ENCODE results near the gene TRIM68. TPM values are rescaled to one million over a fixed set of nuclear protein-coding genes. Genes with fewer than 3 reads are reported as not detected.

Gene TRIM68
- total RNA-seq, 1 donor from 2014 or later: 7.9 TPM

- H3K4me3 ChIP-seq (ENCODE audit: low read depth, low read length): no peak overlapping the region
- TF ChIP-seq, protein P1, sequence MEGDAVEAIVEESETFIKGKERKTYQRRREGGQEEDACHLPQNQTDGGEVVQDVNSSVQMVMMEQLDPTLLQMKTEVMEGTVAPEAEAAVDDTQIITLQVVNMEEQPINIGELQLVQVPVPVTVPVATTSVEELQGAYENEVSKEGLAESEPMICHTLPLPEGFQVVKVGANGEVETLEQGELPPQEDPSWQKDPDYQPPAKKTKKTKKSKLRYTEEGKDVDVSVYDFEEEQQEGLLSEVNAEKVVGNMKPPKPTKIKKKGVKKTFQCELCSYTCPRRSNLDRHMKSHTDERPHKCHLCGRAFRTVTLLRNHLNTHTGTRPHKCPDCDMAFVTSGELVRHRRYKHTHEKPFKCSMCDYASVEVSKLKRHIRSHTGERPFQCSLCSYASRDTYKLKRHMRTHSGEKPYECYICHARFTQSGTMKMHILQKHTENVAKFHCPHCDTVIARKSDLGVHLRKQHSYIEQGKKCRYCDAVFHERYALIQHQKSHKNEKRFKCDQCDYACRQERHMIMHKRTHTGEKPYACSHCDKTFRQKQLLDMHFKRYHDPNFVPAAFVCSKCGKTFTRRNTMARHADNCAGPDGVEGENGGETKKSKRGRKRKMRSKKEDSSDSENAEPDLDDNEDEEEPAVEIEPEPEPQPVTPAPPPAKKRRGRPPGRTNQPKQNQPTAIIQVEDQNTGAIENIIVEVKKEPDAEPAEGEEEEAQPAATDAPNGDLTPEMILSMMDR (conservative IDR thresholded peaks at IDR 0.05; ENCODE audit: low read depth, low read length): peak; percentile 69
- no peak for DNase-seq (ENCODE audit: low read depth)
Observed at GRCh38 chr11:4551346-4551979, 56.6 kb downstream of the TRIM68 start.

Other genes starting within 250 kb of the TRIM68 start
- gene OR52B4, start 239.8 kb downstream of the TRIM68 start, total RNA-seq: not detected in 2 replicates
- 18.3 and 24.2 TPM in 2 replicates for gene TRIM21, start 214.5 kb downstream of the TRIM68 start, total RNA-seq
- not detected in 2 replicates for gene OR52K2, start 158.9 kb downstream of the TRIM68 start, total RNA-seq
- gene OR52K1, start 125.6 kb downstream of the TRIM68 start, total RNA-seq: not detected in 2 replicates
- not detected in 2 replicates for gene OR52M1, start 63.0 kb downstream of the TRIM68 start, total RNA-seq
- not detected in 2 replicates for gene OR52I2, start 26.5 kb downstream of the TRIM68 start, total RNA-seq
- gene OR52I1, start 14.2 kb downstream of the TRIM68 start, total RNA-seq: not detected in 2 replicates
- gene OR51D1, start 29.2 kb upstream of the TRIM68 start, total RNA-seq: not detected in 2 replicates
- gene OR51E1, start 35.8 kb upstream of the TRIM68 start, total RNA-seq: not detected in 2 replicates
- gene OR51E2, start 89.6 kb upstream of the TRIM68 start, total RNA-seq: not detected in 2 replicates
- gene MMP26, start 96.6 kb upstream of the TRIM68 start, total RNA-seq: not detected in 2 replicates
- not detected in 2 replicates for gene OR51F1, start 161.7 kb upstream of the TRIM68 start, total RNA-seq
- not detected in 2 replicates for gene OR52R1, start 196.1 kb upstream of the TRIM68 start, total RNA-seq
- gene OR51F2, start 213.1 kb upstream of the TRIM68 start, total RNA-seq: not detected in 2 replicates
- gene OR51S1, start 241.0 kb upstream of the TRIM68 start, total RNA-seq: not detected in 2 replicates

Data from epithelial cell of proximal tubule (primary cell).